GM21515 (cell line): Measurements from ENCODE around the gene UXT.
A peak's percentile ranks its signal among the peaks of the same experiment; 100 is the strongest.

Experiments
- ATAC-seq: cut with Tn5 transposase; IDR thresholded peaks from one replicate; pipeline ENCODE4 v1.9.1; 2021; ENCODE audit not compliant: unreplicated experiment

UXT gene

DNA sequence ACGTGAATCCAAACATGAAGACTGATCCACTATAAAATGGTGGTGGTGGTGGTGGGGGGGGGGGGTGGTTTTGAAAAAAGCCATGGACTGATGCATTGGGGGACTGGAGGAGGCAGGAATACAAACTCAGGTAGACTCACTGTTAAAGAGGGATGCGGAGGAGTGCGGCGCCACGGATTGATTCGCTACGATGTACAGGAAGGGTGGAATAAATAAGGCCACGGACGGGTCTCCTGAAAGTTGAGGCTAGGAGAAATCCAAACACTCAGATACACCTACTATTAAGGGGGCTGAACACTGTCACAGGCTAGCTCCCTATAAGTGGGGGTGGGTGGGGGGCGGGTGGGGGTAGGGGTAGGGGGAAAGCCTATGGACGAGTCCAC lies 9.2 kb downstream of the UXT start:
- no peak for ATAC-seq

DNA sequence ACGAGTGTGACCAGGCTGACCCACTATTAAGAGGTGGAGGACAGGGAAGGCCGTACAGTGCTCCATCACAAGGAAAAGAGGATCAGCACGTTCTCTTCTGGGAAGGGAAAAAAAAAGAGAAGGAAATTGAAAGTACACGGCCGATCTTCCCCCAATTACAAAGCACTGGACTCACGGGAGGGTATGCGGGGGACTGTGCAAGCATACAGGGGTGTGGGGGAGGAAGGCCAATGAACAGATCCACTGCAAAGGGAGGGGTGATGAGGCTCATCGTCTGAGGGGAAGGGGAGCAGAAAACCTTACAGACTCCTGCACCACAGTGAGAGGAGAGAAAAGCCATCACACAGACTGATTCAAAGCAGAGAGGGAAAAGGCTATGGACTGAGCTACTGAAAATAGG lies 9.7 kb downstream of the UXT start:
- ATAC-seq, result no peak

DNA sequence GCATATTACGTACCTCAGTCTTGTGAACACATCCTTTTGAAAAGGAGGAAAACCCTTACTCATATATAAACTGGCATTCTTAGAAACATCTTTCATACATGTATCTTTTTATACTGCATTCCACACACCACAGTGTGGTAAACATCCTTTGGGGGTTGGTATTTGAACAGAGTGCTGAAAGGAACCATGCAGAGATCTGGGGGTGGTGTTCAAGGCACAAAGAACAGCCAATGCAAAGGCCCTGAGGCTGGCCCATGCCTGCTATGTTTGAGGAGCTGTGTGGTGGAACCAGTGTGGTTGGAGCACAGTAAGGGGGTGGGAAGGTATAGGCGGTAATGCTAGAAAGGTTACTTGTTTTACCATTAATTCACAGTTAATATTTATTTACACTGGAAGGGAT lies 10.6 kb downstream of the UXT start:
- ATAC-seq, result no peak

DNA sequence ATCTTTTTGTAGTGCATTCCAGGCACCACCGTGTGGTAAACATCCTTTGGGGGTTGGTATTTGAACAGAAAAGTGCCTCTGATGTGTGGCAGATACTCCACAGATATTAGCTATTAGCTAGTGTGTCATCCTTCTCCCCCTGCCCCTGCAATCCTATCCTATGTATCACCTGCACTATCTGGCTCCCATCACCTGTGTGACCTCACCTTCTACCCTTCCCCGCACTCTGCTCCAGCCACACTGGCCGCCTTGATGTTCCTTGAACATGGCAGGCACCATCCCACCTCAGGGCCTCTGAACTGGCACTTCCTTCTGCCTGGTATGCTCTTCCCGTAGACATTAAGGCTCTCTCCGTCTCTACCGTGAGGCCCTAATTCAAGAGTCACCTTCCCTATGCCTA lies 12.3 kb downstream of the UXT start:
- no peak for ATAC-seq

DNA sequence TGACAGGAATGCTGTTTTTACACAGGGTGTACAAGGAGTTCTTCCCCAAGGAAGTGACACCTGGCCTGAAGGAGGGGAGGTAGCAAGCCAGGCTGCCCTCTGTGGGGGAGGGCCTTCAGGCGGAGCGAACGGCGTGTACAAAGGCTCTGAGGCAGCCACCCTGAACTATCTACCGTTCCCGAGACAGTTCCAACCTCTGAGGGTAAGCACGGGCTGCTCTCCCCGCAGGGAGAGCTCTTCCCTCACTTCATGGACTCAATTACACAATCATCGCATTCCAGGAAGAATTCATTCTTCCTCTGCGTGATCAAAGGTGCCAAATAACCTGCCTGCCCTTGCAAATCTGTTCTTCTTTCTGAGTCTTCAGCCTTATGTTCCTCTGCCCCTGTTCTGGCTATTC lies 13.4 kb downstream of the UXT start:
- ATAC-seq, result no peak

DNA sequence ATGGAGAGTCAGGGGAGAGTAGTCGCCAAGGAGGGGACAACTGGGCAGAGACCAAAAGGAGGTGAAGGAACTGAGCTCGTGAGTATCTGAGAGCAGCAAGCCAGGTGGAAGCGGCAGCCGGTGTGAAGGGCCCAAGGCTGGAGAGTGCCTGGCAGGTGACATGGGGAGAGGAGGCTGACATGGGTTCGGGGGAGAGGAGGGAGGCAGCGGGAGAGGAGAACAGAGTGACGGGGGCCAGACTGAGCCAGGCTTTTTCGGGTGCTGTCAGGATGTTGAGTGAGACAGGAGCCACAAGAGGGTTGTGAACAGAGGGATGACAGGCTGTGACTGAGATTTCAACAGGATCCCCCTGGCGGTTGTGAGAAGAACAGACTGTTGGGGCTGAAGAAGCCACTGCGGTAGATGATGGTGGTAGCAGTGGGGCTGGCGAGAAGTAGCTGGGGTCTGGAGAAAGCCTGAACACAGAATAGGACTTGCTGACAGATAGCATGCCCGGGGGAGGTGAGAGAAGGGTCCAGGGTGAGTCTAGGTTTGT lies 14.4 kb downstream of the UXT start:
- no peak for ATAC-seq

DNA sequence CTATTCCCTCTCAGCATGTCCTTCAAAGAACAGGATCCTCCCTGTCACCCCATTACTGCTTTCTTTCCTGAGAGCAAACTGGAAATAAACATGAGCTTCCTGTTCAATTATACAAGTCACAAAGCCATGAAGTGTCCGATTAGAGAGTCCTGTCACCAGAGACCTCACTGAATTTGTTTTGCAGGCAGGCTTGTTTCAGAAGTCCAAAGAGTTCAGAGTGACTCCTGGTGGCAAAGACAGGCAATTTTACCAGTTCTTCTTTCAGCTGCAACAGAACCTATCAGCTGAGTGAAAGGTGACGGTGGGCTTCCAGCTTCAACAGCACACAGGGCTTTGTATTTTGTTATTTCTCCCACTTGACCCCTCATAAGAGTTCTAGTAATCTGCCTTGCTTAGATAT lies 15.1 kb downstream of the UXT start:
- no peak for ATAC-seq

DNA sequence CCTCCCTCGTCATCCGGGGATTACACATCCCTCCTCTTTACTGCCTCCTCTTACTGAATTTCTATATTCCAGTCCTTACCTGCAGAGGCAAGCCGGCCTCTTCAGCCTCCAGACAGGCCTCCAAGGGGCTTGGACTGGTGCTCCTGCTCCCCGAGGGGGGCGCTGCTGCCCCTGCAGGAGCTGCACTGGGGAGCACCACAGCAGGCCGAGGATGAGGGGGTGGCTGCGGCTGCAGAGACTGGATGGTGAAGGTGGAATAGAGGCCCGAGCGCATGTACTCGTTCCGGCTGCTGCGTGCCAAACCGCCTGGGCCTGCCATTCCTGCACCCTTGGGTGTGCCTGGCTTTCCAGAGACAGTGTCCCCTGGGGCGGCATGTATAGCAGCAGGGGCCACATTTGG lies 20.2 kb downstream of the UXT start:
- no peak for ATAC-seq

DNA sequence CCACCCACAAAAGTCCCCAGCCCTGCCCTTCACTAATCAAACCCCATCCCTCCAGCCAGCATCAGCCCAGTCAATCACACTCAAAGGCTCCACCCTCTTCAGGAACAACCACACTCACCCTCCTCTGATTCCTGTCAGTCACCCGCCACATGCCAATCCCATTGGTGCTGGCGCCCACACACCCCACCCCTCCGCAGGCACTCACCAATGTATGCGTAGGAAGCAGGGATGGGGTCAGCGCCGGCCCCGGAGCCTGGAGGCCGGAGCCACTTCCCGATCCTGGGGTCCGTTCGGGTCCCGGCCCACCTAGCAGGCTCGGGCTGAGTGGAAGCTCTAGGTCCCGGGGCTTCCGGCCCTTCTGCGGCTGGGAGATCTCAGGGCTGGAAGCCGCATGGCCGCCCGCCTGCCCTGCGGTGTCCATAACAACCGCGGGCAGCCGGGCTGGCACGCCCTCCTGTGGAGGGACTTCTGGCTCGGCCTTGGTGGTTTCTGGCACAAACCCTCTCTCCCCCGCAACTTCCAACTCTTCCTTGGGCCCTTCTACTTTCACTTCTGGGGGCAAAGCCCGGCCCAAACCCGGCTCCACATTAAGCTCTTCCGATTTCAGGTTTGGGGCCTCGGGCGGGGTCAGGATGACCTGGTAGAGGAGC lies 21.3 kb downstream of the UXT start:
- ATAC-seq, result peak; percentile 64

DNA sequence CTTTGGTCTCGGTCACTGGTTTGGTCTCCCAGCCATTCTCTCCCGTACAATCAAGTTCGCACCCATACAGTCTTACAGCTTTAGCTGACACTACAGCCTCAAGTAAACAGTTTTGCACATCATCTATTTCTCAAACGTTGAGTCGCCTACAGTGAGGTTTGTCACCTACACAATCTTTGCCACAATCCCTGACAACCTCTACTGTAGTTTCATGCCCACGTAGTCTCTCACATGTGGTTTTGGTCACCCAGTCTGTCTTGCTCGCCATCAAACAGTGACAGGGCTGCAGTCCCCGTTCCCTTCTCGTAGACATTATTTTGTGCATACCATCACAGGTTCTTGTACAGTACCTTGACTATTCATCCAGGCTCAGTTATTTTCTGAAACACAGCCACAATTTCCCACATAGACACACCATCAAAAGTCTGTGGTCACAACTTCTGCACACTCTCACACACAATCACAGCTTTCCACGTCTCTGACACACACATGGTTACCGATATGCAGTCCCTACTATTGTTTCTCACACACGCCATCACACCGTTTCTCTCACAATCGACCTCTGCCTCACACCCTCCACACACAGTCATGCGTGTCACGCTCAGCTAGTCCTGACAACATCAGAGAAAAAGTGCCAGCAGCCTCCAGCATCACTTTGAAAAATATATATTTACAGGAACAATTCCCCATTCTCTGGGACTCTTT lies 24.0 kb downstream of the UXT start:
- no peak for ATAC-seq

DNA sequence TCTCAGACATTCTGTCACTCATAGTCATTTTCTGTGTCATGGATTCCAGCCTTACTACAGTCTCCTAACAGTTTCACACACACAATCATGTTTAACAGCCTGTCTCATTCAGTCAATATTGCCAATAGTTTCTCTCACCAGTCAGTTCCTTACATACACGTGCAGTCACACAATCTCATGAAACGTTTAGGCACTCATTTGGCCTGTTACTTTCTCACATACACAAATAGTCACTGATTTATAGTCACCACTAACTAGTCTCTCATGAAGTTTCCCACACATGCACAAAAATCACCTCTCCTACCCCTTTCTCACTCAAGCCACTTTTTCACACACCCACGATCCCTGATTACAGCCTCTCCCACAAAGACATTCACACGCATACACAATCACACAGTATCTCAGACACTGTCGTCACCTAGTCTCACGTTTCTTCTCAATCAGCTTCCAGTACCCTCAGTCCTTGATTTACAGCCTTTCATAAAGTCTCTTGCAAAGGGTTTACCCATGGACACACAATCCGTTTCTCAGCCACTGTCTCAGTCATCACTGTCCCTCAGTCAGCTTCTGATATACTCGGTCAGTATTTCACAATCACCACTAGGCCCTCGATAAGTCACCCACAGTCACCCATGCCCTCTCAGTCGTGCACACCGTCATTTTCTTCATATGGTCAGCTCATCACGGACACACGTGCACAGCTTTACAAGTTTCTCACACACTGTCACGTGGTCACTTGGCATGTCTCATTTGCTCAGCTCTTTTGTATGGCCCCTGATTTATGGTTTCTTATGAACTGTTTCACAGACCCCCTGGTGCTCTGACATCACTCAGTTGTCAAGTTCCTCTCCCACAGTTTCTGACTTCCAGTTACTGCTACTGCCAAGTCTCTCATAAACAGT lies 25.0 kb downstream of the UXT start:
- no peak for ATAC-seq

DNA sequence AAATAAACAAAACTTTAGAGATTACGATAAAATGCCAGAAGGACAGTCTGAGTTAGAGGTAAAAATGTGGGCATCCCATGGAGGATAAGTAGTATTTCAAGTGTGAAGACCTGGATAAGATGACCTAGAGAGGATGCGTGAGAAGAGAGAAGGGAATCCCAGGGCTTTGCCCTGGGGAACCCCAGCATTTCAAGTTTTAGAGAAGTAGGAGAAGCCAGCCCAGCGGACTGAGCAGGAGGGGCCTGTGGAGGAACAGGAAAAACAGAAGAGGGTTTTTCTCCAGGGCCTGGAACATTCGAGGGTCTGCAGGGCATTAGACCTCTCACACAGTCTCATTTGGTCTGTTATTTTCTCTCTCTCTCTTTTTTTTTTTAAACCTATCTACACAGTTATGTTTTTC lies 26.3 kb downstream of the UXT start:
- ATAC-seq, result no peak

DNA sequence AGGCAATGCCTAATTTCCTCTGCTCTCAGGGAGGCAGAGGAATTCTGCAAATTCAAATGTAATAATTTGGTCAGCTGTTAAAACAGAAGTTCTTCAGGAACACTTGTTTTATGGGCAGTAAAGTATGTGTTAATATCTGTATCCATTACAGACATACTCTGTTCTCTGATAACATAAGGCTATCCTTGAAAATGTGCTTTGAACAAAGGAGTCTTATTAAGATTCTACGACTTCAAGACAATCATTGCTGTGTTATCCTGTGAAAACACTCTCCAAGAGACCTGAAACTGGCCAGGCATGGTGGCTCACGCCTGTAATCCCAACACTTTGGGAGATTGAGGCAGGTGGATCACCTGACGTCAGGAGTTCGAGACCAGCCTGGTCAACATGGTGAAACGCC lies 27.3 kb downstream of the UXT start:
- ATAC-seq, result no peak

DNA sequence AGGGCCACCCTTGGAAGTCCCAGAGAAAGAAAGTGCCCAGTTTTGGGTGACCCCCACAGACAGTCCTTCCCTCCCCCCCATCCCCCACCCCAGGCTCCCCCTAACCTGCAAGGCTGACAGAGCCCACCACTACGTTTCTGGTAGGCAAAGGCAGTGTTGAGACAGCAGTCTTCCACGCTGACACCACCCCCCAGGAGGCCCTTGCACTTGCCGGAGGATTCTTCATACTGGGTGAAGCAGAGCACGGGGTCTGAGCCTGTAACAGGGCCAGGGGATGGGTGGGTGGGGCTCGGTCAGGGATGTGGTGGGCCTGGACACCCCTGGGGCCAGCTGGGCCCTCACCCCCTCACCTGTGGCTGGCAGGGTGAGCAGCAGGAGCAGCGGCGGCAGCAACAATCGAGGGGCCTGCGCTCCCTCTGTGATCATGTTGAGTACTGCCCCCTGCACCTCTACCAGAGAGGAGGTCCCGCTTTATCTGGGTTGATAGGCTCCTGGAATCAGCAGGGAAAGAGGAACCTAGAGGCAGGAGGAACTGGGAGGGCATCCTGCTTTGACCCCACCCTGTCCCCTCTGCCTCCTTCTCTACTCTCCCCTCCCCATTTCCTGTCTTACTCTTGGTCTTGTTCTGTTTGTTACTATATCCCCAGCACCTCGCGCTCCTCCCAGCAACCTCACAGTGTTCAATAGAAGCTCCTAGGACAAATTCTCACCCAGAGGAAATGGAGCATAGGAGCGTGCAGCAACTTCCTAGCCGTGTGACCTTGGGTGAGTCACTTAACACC lies 29.4 kb downstream of the UXT start, which contains the start of gene CFP:
CFP (minus strand) TSS at position 512 of the 782 bp plus-strand sequence; CDS start at position 426, 86 bp downstream.
- no peak for ATAC-seq

DNA sequence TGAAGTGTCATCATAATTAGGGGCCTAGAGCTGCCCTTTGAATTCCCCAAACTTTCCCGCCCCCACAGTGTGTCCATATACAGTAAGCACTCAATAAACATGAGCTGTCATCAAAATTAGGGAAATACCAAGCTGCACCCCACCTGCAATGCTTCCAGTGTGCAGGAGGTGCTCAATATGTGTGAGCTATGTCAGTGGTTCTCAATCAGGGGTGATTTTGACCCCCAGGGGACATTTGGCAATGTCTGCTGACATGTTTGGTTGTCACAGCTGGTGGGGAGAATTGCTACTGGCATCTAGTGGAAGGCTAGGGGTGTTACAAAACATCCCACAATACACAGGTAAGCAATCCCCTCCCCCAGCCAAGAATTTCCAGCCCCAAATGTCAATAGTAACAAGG lies 30.0 kb downstream of the UXT start:
- no peak for ATAC-seq

DNA sequence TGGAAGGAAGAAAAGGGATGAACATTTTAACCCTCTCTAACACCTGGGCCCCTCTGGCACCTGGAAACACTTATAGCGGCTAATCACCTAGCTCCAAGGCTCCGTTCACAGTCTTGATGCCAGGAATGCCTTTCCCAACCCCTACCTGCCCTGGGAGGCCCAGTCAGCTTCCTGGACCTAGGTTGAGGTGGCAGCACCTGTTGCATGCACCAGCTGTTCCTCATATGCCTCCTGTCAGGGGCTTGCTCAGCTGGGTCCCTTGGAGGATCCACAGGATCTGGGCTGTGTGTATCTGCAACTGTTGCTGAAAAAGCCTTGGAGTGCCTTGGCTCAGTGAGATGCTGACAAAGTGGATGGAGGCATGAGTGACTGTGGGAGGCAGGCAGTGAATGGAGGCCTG lies 33.6 kb downstream of the UXT start:
- ATAC-seq, result no peak

DNA sequence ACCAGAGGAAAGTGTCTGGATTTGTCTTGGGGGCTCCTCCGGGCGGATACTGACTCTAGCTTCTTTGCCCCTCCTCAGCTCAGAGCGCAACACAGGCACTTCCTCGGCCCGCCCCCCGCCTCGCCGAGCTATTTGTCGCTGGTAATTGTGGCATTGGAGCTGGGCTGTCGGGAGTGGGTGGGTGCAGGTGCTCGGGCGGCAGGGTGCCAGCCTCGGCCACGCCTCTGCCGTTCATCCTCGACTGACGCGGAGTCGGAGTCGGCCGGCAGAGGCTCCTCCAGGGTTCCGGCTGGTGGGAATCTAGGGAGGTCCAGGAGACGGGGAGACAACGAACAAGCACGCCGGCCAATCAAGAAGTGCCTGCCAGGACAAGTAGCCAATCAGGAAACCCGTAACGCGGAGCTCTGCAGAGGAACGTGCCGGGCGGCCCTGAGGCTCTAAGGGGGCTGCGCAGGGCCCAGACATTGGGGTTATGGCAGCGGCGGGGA lies 35.4 kb downstream of the UXT start:
- no peak for ATAC-seq

DNA sequence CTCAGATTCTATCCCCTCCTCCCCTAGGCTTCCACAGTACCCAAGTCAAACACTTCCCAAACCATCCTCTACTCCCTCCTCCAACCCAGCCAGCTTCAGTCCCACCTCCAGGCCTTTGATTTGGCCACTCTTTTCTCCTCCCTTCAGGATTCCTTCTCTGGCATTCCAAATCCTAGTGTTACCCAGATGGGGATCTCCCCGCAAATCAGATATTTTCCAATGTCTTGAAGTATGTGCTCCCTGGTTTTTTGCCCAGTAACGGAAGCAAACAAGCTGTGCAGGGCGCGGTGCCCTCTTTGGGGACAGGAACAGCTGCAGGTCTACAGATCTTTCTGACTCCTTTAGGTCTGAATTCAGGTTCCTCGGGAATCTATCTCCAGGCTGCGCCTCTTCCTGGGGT lies 37.1 kb downstream of the UXT start:
- ATAC-seq, result no peak

DNA sequence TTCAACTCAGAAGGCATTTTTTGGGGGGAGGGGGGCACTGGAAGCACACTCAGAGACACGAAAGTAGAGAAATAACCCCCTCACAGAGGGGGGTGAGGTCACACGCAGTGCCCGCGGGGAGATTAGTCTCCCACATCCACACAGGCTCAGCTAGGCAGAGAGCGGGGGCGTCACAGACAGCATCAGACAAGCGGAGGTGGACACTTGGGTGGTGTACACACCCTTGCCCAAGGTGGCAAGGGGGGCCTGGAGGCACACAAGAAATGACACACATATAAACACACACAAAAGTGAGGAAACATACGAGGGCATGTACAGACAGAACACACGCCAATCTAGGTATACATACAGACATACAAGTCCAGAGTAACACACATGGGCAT lies 38.7 kb downstream of the UXT start:
- no peak for ATAC-seq

DNA sequence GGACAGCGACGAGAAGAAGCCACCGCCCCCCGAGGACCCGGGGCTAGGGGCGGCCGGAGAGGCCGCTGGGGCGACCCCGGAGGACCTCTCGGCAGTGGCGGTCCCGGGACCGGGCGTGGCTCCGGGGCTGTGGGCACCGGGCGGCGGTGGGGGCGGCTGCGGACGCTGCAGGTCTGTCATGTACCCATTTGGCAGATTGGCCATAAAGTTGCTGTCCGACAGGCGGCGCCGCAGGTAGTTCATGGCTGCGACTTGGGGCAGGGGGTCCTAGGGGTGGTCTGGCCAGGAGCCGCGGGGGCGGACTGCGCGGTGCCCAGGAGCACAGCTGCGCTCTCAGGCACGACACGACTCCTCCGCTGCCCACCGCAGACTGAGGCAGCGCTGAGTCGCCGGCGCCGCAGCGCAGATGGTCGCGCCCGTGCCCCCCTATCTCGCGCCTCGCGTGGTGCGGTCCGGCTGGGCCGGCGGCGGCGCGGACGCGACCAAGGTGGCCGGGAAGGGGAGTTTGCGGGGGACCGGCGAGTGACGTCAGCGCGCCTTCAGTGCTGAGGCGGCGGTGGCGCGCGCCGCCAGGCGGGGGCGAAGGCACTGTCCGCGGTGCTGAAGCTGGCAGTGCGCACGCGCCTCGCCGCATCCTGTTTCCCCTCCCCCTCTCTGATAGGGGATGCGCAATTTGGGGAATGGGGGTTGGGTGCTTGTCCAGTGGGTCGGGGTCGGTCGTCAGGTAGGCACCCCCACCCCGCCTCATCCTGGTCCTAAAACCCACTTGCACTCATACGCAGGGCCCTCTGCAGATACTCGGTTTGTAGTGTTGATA lies 39.3 kb downstream of the UXT start, which contains the start of gene SYN1:
SYN1 (minus strand) TSS at position 372 of the 817 bp plus-strand sequence; CDS start at position 243, 129 bp downstream.
- peak; percentile 80 for ATAC-seq
